A673 (cell line): Measurements from ENCODE around the gene ARHGEF4. TPM values are rescaled to one million over a fixed set of nuclear protein-coding genes. Genes with fewer than 3 reads are reported as not detected.
"Not testable (repeated sequence)": the region's sequence is repeated elsewhere in the genome, so short reads cannot be mapped to it uniquely, and the experiment has no call there.

ENCODE experiments used
- BruUV-seq: library from RNA; stranded (reverse); fragments of 400-500 nt; replicated peaks from 2 replicates; lab custom pipeline; 2021; lab: Mats Ljungman, UMichigan
- CTCF ChIA-PET: fragments of 300-600 bp; sonication (Branson Sonifier 250); formaldehyde crosslinking; loops from one replicate; lab custom pipeline; 2022; ENCODE audit warnings: antibody characterized with exemption; lab: Charles Lee
- POLR2A ChIA-PET: fragments of 300-600 bp; sonication (Branson Sonifier 250); formaldehyde crosslinking; loops from one replicate; lab custom pipeline; 2022; ENCODE audit warnings: antibody characterized with exemption; ENCODE audit not compliant: low non-redundant PET; lab: Charles Lee
- DNase-seq: peaks from one replicate; pipeline ENCODE4 v3.0.0-alpha.2; 2015; ENCODE audit warnings: low spot score
- H3K27ac ChIP-seq: fragments of 200-600 bp; sonication (generic); 2 replicates; pipeline ENCODE4 v1.5.1; 2016; ENCODE audit warnings: mixed run types, low read depth, mild to moderate bottlenecking, mixed read lengths, antibody characterized with exemption, low read length; ENCODE audit not compliant: poor library complexity, severe bottlenecking
- H3K27me3 ChIP-seq: fragments of 200-600 bp; sonication (generic); replicated peaks from 2 replicates; pipeline ENCODE4 v1.6.1; 2017; ENCODE audit warnings: mixed run types, low read depth, mild to moderate bottlenecking, mixed read lengths, antibody characterized with exemption, low read length; ENCODE audit not compliant: insufficient read depth, poor library complexity
- H3K36me3 ChIP-seq: fragments of 200-600 bp; sonication (generic); 2 replicates; pipeline ENCODE4 v1.6.1; 2016; ENCODE audit warnings: mixed run types, mild to moderate bottlenecking, mixed read lengths, antibody characterized with exemption, low read length; ENCODE audit not compliant: insufficient read depth, poor library complexity, severe bottlenecking
- H3K4me1 ChIP-seq: fragments of 200-600 bp; sonication (generic); 2 replicates; pipeline ENCODE4 v1.6.1; 2017; ENCODE audit warnings: mixed run types, mild to moderate bottlenecking, mixed read lengths, antibody characterized with exemption, low read length; ENCODE audit not compliant: insufficient read depth, poor library complexity, severe bottlenecking
- H3K4me3 ChIP-seq: fragments of 200-600 bp; sonication (generic); 2 replicates; pipeline ENCODE4 v1.5.1; 2016; ENCODE audit warnings: low read depth, mixed run types, mild to moderate bottlenecking, mixed read lengths, low read length; ENCODE audit not compliant: poor library complexity, severe bottlenecking
- H3K9me3 ChIP-seq: fragments of 200-600 bp; sonication (generic); 2 replicates; pipeline ENCODE4 v1.6.1; 2016; ENCODE audit warnings: mixed run types, low read depth, mild to moderate bottlenecking, mixed read lengths, antibody characterized with exemption, low read length; ENCODE audit not compliant: poor library complexity, severe bottlenecking
- EZH2 ChIP-seq: fragments of 200-600 bp; sonication (generic); IDR thresholded peaks from 2 replicates; pipeline ENCODE4 v1.6.1; 2017; ENCODE audit warnings: borderline replicate concordance, low read depth, mild to moderate bottlenecking, mixed read lengths, antibody characterized with exemption, low read length; ENCODE audit not compliant: poor library complexity, severe bottlenecking
- intact Hi-C: fragments of 100-400 bp; cut with micrococcal nuclease; formaldehyde crosslinking; loops from one replicate; pipeline ENCODE4 v1.10.0; 2022; ENCODE audit not compliant: unreplicated experiment
- total RNA-seq: library from RNA; stranded (reverse); gene quantifications from 2 replicates; pipeline ENCODE4 v1.2.3, GENCODE V29; 2021
- TF ChIP-seq, protein P1 (sequence below): fragments of 300-800, 200-600 bp; sonication (generic); conservative IDR thresholded peaks from 2 replicates; pipeline ENCODE4 v1.5.1; 2017; ENCODE audit warnings: low read depth, mild to moderate bottlenecking, antibody characterized with exemption, low read length, moderate library complexity, mixed read lengths

Gene ARHGEF4
- total RNA-seq, 1 experiment from 2014 or later: 2.1 TPM

DNA sequence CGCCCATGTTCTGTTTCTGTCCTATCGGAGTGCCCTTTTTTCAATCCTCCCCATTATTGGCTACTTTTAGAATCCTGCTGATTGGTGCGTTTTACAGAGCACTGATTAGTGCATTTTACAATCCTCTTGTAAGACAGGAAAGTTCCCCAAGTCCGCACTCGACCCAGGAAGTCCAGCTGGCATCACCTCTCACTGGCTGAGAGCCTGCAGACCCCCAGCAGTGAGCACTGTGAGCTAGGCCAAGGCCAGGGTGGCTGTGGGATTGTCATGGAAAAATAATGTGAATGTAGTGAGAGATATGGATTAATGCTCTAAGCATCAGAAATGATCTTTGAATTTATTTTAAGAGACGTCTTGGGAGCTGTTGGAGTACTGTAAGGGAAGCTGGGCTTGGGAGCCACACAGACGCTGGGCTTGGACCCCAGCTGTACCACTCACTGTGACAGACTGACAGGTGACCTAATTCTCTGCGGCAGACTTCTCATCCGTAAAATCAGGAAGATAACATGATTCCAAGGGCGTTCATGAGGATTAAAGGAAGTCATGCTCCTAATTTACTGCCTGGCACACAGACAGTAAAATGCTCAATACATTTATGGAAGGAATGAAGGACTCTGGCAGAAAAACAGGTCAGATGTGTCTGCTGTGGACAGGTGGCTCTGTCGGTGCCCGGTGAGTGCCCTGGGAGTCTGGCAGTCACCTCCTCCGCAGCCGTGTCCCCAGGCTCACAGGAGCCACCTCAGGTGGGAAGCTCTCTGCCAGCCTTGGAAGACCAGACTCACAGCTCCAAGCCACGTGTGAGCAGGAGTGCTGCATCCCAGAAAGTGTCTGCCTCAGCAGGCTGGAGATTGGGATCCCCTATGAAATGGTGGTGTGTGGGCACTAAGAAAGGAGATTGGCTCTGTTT lies 151.1 kb downstream of the ARHGEF4 start:
- Histone ChIP-seq H3K9me3 (no peaks in the 10 kb centered on the region), H3K4me1 (no peaks in the 10 kb centered on the region), H3K4me3 (no peak overlapping the region), H3K27ac (no peak overlapping the region), H3K36me3 (no peaks in the 10 kb centered on the region), H3K27me3 (no peaks in the 10 kb centered on the region)
- ChIA-PET POLR2A (no interaction called here), CTCF (no interaction called here)
- no TSS peak for BruUV-seq
- DNase-seq: no peak
- intact Hi-C loops: no loop called here
- TF ChIP-seq, protein P1, sequence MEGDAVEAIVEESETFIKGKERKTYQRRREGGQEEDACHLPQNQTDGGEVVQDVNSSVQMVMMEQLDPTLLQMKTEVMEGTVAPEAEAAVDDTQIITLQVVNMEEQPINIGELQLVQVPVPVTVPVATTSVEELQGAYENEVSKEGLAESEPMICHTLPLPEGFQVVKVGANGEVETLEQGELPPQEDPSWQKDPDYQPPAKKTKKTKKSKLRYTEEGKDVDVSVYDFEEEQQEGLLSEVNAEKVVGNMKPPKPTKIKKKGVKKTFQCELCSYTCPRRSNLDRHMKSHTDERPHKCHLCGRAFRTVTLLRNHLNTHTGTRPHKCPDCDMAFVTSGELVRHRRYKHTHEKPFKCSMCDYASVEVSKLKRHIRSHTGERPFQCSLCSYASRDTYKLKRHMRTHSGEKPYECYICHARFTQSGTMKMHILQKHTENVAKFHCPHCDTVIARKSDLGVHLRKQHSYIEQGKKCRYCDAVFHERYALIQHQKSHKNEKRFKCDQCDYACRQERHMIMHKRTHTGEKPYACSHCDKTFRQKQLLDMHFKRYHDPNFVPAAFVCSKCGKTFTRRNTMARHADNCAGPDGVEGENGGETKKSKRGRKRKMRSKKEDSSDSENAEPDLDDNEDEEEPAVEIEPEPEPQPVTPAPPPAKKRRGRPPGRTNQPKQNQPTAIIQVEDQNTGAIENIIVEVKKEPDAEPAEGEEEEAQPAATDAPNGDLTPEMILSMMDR: no peak
- no peak for TF ChIP-seq EZH2

DNA sequence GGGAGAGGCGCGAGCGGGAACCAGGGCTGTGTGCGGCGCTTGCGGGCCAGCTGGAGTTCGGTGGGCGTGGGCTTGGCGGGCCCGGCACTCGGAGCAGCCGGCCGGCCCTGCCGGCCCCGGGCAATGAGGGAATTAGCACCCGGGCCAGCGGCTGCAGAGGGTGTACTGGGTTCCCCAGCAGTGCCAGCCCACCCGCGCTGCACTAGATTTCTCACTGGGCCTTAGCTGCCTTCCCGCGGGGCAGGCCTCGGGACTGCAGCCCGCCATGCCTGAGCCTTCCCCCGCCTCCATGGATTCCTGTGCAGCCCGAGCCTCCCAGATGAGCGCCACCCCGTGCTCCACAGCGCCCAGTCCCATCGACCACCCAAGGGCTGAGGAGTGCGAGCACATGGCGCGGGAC lies 154.7 kb downstream of the ARHGEF4 start:
- DNase-seq, H3K9me3 ChIP-seq, H3K4me1 ChIP-seq, intact Hi-C loops, H3K36me3 ChIP-seq, CTCF ChIA-PET, H3K4me3 ChIP-seq, POLR2A ChIA-PET, H3K27ac ChIP-seq, BruUV-seq: not testable (repeated sequence)
- H3K27me3 ChIP-seq: peaks cover 14% of the 10 kb centered on the region

DNA sequence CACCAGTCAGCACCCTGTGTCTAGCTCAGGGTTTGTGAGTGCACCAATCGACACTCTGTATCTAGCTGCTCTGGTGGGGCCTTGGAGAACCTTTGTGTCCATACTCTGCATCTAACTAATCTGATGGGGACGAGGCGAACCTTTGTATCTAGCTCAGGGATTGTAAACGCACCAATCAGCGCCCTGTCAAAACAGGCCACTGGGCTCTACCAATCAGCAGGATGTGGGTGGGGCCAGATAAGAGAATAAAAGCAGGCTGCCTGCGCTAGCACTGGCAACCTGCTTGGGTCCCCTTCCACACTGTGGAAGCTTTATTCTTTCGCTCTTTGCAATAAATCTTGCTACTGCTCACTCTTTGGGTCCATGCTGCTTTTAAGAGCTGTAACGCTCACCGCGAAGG lies 155.3 kb downstream of the ARHGEF4 start:
- peaks cover 14% of the 10 kb centered on the region for H3K27me3 ChIP-seq
- POLR2A ChIA-PET, CTCF ChIA-PET, BruUV-seq, H3K36me3 ChIP-seq, intact Hi-C loops, H3K4me3 ChIP-seq, H3K4me1 ChIP-seq, DNase-seq, H3K27ac ChIP-seq, H3K9me3 ChIP-seq: not testable (repeated sequence)

DNA sequence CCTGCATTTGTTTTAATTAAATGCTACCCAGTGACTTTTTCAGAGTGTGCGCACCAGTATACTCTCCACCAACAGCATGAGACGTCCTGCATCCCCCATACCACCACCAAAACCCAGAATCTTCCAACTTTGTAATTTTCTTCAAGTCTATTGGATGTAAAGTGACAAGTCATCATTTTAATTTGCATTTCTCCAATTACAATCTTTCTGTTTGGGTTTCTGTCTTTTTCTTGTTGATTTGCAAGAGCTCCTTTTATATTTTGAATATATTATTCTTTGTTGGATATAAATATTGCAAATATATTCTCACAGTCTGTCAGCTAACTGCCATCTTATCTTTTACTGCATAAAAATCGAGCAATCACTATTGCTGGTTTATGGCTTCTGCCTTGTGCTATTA lies 160.0 kb downstream of the ARHGEF4 start:
- TF ChIP-seq, protein P1: no peak
- TF ChIP-seq EZH2: no peak
- POLR2A ChIA-PET: no interaction called here
- no peaks in the 10 kb centered on the region for H3K36me3 ChIP-seq
- peaks cover 46% of the 10 kb centered on the region for H3K27me3 ChIP-seq
- CTCF ChIA-PET: no interaction called here
- intact Hi-C loops: loop anchor here (2.0 kb wide), 1 partner anchor 70 kb away; no protein-coding TSS in a partner anchor
- no peak for DNase-seq
- no peaks in the 10 kb centered on the region for H3K9me3 ChIP-seq
- H3K4me1 ChIP-seq: no peaks in the 10 kb centered on the region
- no peak overlapping the region for H3K4me3 ChIP-seq
- no TSS peak for BruUV-seq
- no peak overlapping the region for H3K27ac ChIP-seq
